HG03432 (cell line): Measurements from ENCODE around the gene NBPF12.
"Not testable (repeated sequence)": the region's sequence is repeated elsewhere in the genome, so short reads cannot be mapped to it uniquely, and the experiment has no call there.

Experiments
- ATAC-seq: cut with Tn5 transposase; IDR thresholded peaks from one replicate; pipeline ENCODE4 v1.9.1; 2021; ENCODE audit warnings: mild to moderate bottlenecking, moderate library complexity; ENCODE audit not compliant: unreplicated experiment

Gene NBPF12

GRCh38 chr1:146985855-146986254 lies 47.7 kb downstream of the NBPF12 start:
- not testable (repeated sequence) for ATAC-seq

GRCh38 chr1:146986450-146986849 lies 48.3 kb downstream of the NBPF12 start:
- ATAC-seq: not testable (repeated sequence)

- not testable (repeated sequence) for ATAC-seq
Observed at GRCh38 chr1:146987502-146987901, 49.4 kb downstream of the NBPF12 start.

GRCh38 chr1:146989455-146989854 lies 51.3 kb downstream of the NBPF12 start:
- ATAC-seq: not testable (repeated sequence)

- not testable (repeated sequence) for ATAC-seq
Observed at GRCh38 chr1:147008495-147008894, 70.4 kb downstream of the NBPF12 start.

GRCh38 chr1:147026975-147027374 lies 88.9 kb downstream of the NBPF12 start:
- ATAC-seq: not testable (repeated sequence)

GRCh38 chr1:147030066-147030653 lies 92.0 kb downstream of the NBPF12 start:
- ATAC-seq: not testable (repeated sequence)

GRCh38 chr1:147039916-147040315 lies 101.8 kb downstream of the NBPF12 start:
- no peak for ATAC-seq

- not testable (repeated sequence) for ATAC-seq
Observed at GRCh38 chr1:147042891-147043290, 104.8 kb downstream of the NBPF12 start.

GRCh38 chr1:147044511-147044910 lies 106.4 kb downstream of the NBPF12 start:
- not testable (repeated sequence) for ATAC-seq
